ENCODE measurements around the gene SLC25A23. TPM values are rescaled to one million over a fixed set of nuclear protein-coding genes. Genes with fewer than 3 reads are reported as not detected.
A peak's percentile ranks its signal among the peaks of the same experiment; 100 is the strongest.

SLC25A23 gene
- total RNA-seq, 1 donor from 2014 or later = 116 TPM

- Histone ChIP-seq H3K4me1 (peaks cover 24% of the 10 kb centered on the region), H3K9me3 (replicated peaks) (no peaks in the 10 kb centered on the region), H3K27me3 (ENCODE audit: low read depth) (no peaks in the 10 kb centered on the region), H3K36me3 (peaks cover 21% of the 10 kb centered on the region), H3K27ac (replicated peaks) (peak overlapping the region; percentile 98), H3K4me3 (peak overlapping the region; percentile 85)
- TF ChIP-seq, protein P1, sequence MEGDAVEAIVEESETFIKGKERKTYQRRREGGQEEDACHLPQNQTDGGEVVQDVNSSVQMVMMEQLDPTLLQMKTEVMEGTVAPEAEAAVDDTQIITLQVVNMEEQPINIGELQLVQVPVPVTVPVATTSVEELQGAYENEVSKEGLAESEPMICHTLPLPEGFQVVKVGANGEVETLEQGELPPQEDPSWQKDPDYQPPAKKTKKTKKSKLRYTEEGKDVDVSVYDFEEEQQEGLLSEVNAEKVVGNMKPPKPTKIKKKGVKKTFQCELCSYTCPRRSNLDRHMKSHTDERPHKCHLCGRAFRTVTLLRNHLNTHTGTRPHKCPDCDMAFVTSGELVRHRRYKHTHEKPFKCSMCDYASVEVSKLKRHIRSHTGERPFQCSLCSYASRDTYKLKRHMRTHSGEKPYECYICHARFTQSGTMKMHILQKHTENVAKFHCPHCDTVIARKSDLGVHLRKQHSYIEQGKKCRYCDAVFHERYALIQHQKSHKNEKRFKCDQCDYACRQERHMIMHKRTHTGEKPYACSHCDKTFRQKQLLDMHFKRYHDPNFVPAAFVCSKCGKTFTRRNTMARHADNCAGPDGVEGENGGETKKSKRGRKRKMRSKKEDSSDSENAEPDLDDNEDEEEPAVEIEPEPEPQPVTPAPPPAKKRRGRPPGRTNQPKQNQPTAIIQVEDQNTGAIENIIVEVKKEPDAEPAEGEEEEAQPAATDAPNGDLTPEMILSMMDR (IDR thresholded peaks at IDR 0.05; ENCODE audit: borderline replicate concordance) = no peak
- intact Hi-C loops (cut with micrococcal nuclease) = no loop called here
- DNase-seq = no peak
These were observed 65.6 kb downstream of the SLC25A23 start for GRCh38 chr19:6393983-6394412.

- Histone ChIP-seq H3K36me3 (peaks cover 28% of the 10 kb centered on the region), H3K4me3 (peak within 1 kb of the TSS; percentile 85), H3K27ac (replicated peaks) (peak within 1 kb of the TSS; percentile 98), H3K4me1 (peaks cover 24% of the 10 kb centered on the region), H3K27me3 (ENCODE audit: low read depth) (no peaks in the 10 kb centered on the region), H3K9me3 (replicated peaks) (no peaks in the 10 kb centered on the region)
- intact Hi-C loops (cut with micrococcal nuclease) = no loop called here
- DNase-seq = peak; percentile 94
- TF ChIP-seq, protein P1 (IDR thresholded peaks at IDR 0.05; ENCODE audit: borderline replicate concordance) = peak; percentile 27
These were observed 66.3 kb downstream of the SLC25A23 start, which contains the start of gene GTF2F1 for GRCh38 chr19:6393074-6393982. Gene GTF2F1, minus strand, starts transcription at chr19:6393164. Its CDS starts 169 bp downstream, at chr19:6392995.

- peak overlapping the region; percentile 85 for H3K4me3 ChIP-seq
- intact Hi-C loops (cut with micrococcal nuclease) = no loop called here
- TF ChIP-seq, protein P1 (IDR thresholded peaks at IDR 0.05; ENCODE audit: borderline replicate concordance) = no peak
- peaks cover 35% of the 10 kb centered on the region for H3K36me3 ChIP-seq
- H3K27me3 ChIP-seq (ENCODE audit: low read depth) = no peaks in the 10 kb centered on the region
- DNase-seq = no peak
- H3K4me1 ChIP-seq = peaks cover 24% of the 10 kb centered on the region
- H3K27ac ChIP-seq (replicated peaks) = peak overlapping the region; percentile 98
- no peaks in the 10 kb centered on the region for H3K9me3 ChIP-seq (replicated peaks)
These were observed 67.1 kb downstream of the SLC25A23 start for GRCh38 chr19:6392221-6393073.

Small RNA genes within 50 kb of the gene (microRNA-seq; reads per million reads assigned to microRNA genes)
- 0.94 reads per million for gene MIR3940
- not detected for gene MIR6790

Other genes starting within 250 kb of the SLC25A23 start
- 36.0 TPM for gene MLLT1, start 179.8 kb downstream of the SLC25A23 start, total RNA-seq
- not detected for gene ACER1, start 126.2 kb downstream of the SLC25A23 start, total RNA-seq
- gene CLPP, start 98.3 kb downstream of the SLC25A23 start, total RNA-seq = 72.3 TPM
- 142 TPM for gene ALKBH7, start 87.0 kb downstream of the SLC25A23 start, total RNA-seq
- 1.2 TPM for gene PSPN, start 83.9 kb downstream of the SLC25A23 start, total RNA-seq
- 33.8 TPM for gene GTF2F1, start 66.6 kb downstream of the SLC25A23 start, total RNA-seq
- gene KHSRP, start 35.0 kb downstream of the SLC25A23 start, total RNA-seq = 81.9 TPM
- 0.16 TPM for gene SLC25A41, start 26.0 kb downstream of the SLC25A23 start, total RNA-seq
- gene CRB3, start 4.5 kb upstream of the SLC25A23 start, total RNA-seq = not detected
- gene DENND1C, start 22.0 kb upstream of the SLC25A23 start, total RNA-seq = 1.2 TPM
- 3.3 TPM for gene TUBB4A, start 42.5 kb upstream of the SLC25A23 start, total RNA-seq
- 0.38 TPM for gene TNFSF9, start 71.2 kb upstream of the SLC25A23 start, total RNA-seq
- not detected for gene CD70, start 131.4 kb upstream of the SLC25A23 start, total RNA-seq
- gene TNFSF14, start 210.4 kb upstream of the SLC25A23 start, total RNA-seq = 0.30 TPM

Data from left ventricle myocardium inferior (tissue), 1 donor.